Fibroblast of upper back skin (primary cell): Measurements from ENCODE around the gene RHOT2.

Source experiments
- DNase-seq: peaks from one replicate; pipeline ENCODE4 v3.0.0-alpha.2; 2013

The RHOT2 gene

DNA sequence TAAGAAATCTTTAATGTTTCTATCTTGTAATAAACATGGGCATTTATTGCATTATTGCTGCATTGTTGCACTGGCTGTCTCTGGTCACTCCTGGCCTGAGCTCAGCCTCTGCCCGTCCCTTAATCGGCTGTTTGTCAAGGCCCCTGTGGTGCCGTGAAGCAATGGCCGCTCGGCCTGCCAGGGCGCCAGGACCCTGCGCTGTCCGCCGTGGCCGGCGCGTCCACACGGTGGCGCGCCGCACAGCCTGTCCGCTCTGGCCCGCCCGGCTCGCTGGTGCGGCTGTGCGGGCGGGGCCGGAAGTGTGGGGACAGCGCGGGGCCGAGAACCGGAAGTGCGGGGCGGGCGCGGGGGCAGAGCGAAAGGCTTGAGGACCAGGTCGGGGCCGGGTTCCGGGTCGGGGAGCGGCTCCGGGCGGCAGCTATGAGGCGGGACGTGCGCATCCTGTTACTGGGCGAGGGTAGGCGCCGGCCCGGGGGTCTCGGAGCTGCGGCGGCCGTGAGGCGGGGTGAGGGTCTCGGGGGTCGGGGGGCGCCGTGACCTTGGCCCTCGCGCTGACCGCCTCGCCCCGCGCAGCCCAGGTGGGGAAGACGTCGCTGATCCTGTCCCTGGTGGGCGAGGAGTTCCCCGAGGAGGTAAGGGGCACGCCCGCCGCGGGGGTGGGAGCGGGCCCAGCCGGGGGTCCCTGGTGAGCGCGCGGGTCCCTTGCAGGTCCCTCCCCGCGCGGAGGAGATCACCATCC lies at the start of gene RHOT2:
Gene RHOT2 (plus strand): TSS at position 353 of the 739 bp plus-strand sequence. CDS start 68 bp downstream, at position 421.
- peak; percentile 88 for DNase-seq

- DNase-seq, result no peak
These were observed 48.3 kb upstream of the RHOT2 start for GRCh38 chr16:619476-620100.

DNA sequence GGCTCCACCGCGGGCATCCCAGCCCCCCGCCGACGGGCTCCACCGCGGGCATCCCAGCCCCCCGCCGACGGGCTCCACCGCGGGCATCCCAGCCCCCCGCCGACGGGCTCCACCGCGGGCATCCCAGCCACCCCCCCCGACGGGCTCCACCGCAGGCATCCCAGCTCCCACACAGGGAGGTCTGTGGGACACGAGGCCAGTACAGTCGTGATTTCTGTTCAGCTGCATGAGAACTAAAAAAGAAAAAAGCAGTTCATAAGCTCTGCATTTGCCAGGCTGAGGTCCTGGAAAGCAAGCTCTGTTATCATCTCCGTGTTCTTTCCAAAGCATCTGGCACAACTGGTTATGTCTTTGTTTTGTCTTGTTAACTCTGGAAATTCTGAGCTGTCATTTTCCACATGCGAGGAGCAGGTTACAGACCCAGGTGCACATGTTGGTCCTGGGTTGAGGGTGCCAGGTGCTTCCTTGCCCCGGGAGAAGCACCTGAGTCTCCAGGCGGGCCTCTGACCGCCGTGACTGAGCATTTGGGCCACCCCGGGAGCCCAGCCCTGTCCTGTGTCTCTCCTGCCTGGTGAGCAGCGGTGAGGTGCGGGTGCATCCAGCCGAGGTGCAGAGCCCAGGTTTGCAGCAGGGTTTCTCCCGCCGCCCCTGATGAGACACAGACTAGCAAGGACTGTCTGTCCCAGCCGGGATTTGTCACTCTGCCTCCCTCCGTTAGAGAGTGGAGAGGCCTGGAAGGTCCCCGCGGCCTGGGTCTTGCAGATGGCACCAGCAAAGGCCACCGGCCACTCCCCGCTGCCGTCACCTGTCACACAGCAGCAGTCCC lies 47.0 kb upstream of the RHOT2 start:
- no peak for DNase-seq

GRCh38 chr16:621526-622105 lies 46.3 kb upstream of the RHOT2 start:
- DNase-seq, result no peak

DNA sequence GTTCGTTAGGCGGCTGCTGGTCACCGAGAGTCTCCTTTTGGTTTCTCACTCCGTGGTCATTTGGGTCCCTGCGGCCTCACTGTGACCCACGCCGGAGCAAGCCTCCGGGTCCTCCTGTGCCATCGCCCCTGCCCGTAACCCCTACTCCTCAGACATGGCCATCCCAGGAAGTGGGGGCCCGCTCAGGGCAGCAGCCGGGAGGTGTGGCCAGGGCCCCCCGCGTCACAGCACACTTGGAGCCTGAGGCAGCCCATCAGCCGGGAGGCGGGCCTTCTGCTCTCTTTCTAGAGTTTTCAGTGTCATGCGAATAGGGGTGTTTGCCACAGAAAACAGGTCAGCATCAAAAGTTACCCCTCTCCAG lies 45.0 kb upstream of the RHOT2 start:
- no peak for DNase-seq

GRCh38 chr16:624526-625070 lies 43.3 kb upstream of the RHOT2 start:
- DNase-seq, result no peak

DNA sequence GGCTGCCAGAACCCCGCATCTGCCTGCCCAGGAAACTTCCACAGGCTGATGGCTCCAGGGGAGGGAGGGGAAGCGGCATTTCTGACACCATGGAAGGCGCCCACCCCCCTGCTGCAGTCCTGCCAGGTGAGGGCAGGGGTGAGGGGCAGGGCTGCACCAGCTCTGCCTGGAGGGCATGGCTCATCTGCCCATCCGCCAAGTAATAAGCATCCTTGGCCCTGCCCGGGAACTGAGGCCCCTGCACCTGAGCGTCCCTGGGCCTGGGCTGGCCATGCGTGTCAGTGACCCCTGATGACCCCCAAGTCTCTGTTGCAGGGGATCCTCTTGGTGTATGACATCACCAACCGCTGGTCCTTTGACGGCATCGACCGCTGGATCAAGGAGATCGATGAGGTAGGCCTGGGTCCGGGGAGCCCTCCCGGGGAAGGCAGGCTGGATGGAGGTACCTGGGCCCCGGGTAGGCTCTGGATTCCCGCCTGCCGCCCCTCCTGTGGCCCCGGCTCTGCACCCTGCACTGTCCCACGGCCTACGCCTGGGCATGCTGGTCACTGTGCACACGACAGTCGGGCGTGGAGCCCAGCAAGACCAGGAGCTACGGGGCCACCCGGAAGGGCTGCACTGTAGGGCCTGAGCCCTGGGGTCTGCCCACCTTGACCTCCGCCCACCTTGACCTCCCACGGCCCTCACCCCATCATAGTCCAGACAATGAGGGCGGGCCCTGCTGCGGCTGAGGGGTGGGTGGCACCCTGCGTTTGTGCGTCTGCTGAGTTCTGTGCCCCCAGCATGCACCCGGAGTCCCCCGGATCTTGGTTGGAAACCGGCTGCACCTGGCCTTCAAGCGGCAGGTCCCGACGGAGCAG lies 42.6 kb upstream of the RHOT2 start:
- DNase-seq, result no peak

DNA sequence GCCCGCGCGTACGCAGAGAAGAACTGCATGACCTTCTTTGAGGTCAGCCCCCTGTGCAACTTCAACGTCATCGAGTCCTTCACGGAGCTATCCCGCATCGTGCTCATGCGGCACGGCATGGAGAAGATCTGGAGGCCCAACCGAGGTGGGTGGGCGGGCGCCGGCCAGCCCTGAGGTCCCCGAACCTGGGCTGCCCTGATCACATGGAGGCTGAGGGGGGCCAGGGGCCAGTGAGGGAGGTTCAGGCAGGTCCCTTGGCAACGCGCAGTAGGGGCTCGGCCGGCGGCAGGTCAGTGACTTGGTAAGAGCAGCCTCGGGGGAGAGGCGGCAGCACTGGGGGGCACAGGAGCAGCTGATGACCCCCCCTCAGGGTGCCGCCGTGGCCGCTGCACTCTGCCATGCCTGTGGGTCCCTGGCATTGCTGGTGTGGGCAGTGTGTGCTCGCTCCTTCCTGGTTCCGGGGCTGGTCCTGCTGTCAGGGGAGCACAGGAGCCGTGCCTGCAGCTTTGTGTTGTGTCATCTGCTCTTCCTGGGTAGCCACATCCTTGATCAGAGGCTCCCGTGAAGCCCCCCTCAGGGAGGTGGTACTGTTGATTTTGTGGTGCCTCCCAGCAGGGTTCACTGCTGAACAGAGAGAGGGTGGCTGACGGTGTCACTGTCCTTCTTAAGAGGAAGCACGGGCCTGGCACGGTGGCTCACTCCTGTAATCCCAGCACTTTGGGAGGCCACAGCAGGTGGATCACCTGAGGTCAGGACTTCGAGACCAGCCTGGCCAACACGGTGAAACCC lies 41.8 kb upstream of the RHOT2 start:
- DNase-seq, result no peak

DNA sequence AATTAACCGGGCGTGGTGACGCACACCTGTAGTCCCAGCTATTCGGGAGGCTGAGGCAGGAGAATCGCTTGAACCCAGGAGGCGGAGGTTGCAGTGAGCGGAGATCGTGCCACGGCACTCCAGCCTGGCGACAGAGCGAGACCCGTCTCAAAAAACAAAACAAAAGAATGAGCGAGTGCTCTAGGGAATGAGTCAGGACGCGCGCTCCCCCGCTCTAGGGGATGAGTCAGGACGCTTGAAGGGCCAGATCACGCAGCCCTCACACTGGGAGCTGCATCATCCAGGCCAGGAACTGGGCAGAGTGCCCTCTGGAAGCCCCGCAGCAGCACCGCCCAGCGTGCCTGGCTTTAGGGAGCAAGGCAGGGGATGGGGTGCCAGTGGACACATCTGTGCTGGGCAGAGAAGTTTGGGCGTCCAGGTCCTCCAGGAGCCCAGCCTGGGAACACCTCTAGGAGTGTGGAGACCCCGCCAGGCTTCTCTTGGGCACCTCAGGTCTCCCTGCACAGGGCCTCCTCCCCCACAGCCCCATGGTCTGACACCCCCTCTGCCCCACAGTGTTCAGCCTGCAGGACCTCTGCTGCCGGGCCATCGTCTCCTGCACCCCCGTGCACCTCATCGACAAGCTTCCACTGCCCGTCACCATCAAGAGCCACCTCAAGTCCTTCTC lies 41.0 kb upstream of the RHOT2 start:
- peak; percentile 92 for DNase-seq

GRCh38 chr16:627454-628239 lies 40.3 kb upstream of the RHOT2 start:
- DNase-seq, result no peak

DNA sequence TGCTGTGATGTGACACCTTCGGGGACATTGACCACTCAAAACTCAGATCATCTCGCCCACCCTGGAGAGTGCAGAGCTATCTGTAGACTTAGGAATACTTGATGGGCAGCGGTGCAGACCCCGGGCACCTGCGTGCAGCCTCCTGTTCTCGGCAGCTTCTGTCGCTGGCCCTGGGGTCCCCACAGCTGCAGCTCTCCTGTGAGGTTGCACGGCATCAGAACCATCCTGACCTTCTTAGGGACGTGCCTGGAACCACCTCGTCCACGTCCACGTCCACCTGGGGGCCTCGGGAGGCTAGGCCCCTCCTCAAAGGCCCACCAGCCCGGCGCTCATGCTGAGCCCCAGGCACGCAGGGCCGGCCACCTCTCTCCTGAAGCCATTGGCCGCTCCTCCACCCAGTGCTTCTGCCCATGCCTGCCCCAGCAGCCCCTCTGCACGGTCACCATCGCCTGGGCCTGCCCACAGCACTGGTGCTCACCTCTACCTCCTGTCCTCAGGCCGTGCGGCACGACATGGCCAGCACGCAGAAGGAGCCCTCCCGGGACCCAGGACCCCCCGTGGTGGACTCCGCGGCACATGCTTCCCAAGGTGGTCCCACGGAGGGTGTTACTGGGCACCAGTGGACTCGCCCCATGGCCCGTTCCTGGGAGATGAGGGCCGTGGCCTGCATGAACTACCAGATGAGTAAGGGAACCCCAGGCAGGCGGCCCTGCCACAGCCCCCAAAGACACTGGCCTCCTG lies 39.4 kb upstream of the RHOT2 start:
- DNase-seq, result no peak

DNA sequence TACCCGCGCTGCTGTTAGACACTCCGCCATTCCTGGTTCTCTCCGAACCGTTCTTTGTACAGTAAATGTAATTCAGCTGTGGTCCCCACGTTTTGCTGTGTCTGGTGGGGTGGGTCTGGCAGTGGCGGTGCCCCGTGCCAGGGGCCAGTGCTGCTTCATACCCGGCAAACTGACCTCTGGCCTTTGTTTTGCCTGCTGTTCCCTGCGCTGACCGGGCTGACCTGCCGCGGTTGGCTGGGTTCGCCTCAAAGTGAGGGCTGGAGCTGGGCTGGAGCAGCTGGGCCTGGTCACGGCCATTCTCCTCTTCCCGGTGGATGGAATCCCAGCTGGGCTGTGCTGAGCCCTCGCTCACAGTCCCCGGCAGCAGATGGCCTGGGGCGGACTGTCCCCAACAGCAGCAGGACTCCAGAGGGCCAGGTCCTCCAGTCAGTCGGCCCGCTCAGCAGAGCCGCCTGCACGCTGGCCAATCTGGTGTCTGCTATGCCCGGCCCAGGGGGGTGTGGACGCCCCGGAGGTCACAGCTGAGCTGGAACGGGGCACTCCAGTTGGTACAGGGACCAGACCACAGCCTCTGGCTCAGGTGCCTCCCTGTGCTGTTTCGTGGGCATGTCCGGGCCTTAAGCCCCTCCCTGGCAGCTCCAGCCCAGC lies 38.6 kb upstream of the RHOT2 start:
- no peak for DNase-seq

DNA sequence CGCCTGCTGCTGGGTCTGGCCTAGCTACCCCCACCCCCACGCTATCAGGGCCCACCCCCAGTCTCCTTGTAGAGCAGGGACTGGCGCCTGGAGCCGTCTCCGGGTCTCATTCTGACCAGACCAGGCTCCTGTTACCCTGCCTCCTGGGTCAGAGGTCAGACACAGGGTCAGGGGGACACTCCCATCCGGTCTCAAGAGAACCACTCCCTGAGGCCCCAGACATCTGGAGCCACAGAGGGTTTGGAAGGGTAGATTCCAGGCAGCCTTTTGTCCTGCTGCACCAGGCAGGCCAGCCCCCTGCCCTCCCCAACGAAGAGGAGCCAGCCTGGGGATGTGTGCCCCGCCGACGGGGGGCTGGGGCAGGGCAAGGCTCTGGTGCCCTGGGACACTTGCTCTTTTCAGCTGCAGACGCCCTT lies 38.1 kb upstream of the RHOT2 start:
- no peak for DNase-seq

- DNase-seq, result no peak
These were observed 37.6 kb upstream of the RHOT2 start for GRCh38 chr16:630249-630814.

DNA sequence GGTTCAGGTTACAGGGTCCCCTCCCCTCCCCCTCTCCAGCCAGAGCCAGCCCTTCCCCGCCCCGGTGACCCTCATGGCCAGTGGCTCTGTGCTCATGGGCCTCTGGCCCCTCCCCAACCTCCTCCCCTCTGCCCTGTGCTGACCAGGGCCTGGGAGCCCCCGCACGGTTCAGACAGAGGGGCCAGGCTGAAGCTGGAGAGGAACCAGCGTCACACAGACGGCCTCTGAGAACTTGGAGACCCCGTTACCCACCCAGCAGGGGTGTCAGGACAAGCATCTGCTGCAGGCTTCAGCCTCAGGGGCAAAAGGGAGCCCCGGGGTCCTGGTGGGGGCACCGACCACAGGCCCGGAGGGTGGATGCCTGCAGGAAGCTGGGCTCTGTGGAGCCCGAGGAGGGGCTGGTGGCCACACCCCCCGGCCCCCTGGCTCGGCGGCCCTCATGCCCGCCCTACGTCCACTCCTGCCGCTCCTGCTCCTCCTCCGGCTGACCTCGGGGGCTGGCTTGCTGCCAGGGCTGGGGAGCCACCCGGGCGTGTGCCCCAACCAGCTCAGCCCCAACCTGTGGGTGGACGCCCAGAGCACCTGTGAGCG lies 37.0 kb upstream of the RHOT2 start, which contains the start of gene WFIKKN1:
Gene WFIKKN1 (plus strand): TSS at position 171 of the 591 bp plus-strand sequence. CDS start 269 bp downstream, at position 440.
- DNase-seq, result no peak

DNA sequence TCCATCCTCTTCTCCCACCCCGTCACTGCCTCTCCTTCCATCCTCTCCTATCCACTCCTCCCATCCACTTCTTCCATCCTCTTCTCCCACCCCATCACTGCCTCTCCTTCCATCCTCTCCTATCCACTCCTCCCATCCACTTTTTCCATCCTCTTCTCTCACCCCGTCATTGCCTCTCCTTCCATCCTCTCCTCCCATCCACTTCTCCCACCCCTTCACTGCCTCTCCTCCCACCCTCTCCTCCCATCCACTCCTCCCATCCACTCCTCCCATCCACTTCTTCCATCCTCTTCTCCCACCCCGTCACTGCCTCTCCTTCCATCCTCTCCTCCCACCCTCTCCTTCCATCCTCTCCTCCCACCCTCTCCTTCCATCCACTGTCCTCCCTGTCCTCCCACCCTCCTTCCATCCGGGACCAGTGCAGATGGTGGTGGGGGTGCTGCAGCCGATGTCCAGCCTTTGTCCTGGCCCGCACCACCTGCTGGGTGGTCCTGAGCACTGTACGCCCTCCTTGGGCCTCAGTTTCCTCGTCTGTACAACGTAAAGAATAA lies 36.0 kb upstream of the RHOT2 start:
- no peak for DNase-seq
